GM12872 (cell line): Measurements from ENCODE around the gene PPTC7.

Experiments
- CTCF ChIP-seq: IDR thresholded peaks from 3 replicates; pipeline ENCODE4 v1.5.1; 2011; ENCODE audit warnings: low read depth, mild to moderate bottlenecking, low read length, moderate library complexity; ENCODE audit not compliant: insufficient read depth

PPTC7 gene

GRCh38 chr12:110592078-110592477, 9.0 kb upstream of the PPTC7 start:
- no peak for TF ChIP-seq CTCF

- no peak for TF ChIP-seq CTCF
These were observed 8.4 kb upstream of the PPTC7 start for GRCh38 chr12:110591451-110592051.

GRCh38 chr12:110590806-110591326, 7.7 kb upstream of the PPTC7 start:
- no peak for TF ChIP-seq CTCF

- TF ChIP-seq CTCF: no peak
These were observed 6.9 kb upstream of the PPTC7 start for GRCh38 chr12:110590059-110590458.

GRCh38 chr12:110585231-110585799, 2.2 kb upstream of the PPTC7 start:
- no peak for TF ChIP-seq CTCF

- TF ChIP-seq CTCF: no peak
These were observed 612 bp downstream of the PPTC7 start for GRCh38 chr12:110582276-110583136.

GRCh38 chr12:110581931-110582275, 1.2 kb downstream of the PPTC7 start:
- TF ChIP-seq CTCF: no peak
